ENCODE measurements around the gene ATG9B.

- TF ChIP-seq POLR2AphosphoS5 (IDR thresholded peaks at IDR 0.05; ENCODE audit: low read depth, low read length) (no peak), CTCF (IDR thresholded peaks at IDR 0.05) (no peak)
Measured at GRCh38 chr7:151013356-151013732, 10.9 kb downstream of the ATG9B start.

All from Panc1 (cell line).